ENCODE results near the gene HTR1B. TPM values are rescaled to one million over a fixed set of nuclear protein-coding genes. Genes with fewer than 3 reads are reported as not detected.

HTR1B gene
- total and polyA plus RNA-seq, 10 donors = 0.16 to 0.39 (median 0.20) TPM; not detected in 7

- Histone ChIP-seq H3K4me1 (no peaks in the 10 kb centered on the region), H3K4me3 (no peak overlapping the region), H3K9me3 (no peaks in the 10 kb centered on the region), H3K27ac (no peak overlapping the region), H3K27me3 (replicated peaks in 1 of 7) (no peaks in the 10 kb centered on the region), H3K36me3 (no peaks in the 10 kb centered on the region)
- intact Hi-C loops (cut with DNase I; ENCODE audit: low total_unique reads) = no loop called here
- TF ChIP-seq POLR2AphosphoS5 (IDR thresholded peaks at IDR 0.05) = no peak
- TF ChIP-seq POLR2A (IDR thresholded peaks at IDR 0.05) = no peak
- no peak for DNase-seq
- 82 to 93% (median 85%) methylated on average over 2 of the region's 2 CpGs for WGBS, 5 donors
Measured at GRCh38 chr6:77492530-77492929, 29.2 kb upstream of the HTR1B start.

DNA sequence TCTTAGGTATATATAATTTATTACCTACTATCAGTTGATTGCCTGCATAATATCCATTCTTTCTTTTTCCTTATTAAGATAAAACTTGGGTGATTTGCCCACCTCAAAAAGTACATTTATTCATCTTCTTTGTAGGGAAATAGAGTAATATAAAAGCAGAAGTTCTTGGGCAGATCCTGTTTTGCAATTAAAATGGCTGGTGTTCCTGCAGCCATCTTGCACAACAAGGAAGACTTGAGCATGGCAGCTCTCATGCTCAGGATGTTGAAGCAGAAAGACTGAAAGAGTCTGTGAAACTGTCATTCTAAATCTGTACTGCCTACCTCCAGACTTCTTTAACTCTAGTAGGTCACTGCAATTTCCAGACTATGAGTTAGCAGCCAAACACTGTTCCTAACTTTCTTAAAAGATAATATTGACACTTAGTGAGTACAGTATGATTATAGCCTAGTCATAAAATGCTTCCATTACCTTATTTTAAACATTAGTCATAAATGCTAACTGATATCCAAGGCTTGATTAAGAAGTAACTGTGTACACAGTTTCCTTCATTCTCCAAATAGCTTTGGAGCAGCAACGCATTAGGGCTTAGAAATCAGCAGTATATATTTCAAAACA, 24.6 kb upstream of the HTR1B start:
- Histone ChIP-seq H3K27ac (no peak overlapping the region), H3K36me3 (no peaks in the 10 kb centered on the region), H3K4me1 (no peaks in the 10 kb centered on the region), H3K4me3 (no peak overlapping the region), H3K9me3 (no peaks in the 10 kb centered on the region), H3K27me3 (replicated peaks in 1 of 7) (no peaks in the 10 kb centered on the region)
- DNase-seq = no peak
- WGBS, 5 donors = 86 to 96% (median 90%) methylated on average over 1 of the region's 1 CpG
- TF ChIP-seq POLR2AphosphoS5 (IDR thresholded peaks at IDR 0.05) = no peak
- TF ChIP-seq CTCF (IDR thresholded peaks at IDR 0.05 in 8 of 11, conservative IDR thresholded peaks at IDR 0.05 in 3 of 11) = no peak
- no peak for TF ChIP-seq POLR2A (IDR thresholded peaks at IDR 0.05)
- intact Hi-C loops (cut with DNase I; ENCODE audit: low total_unique reads) = no loop called here

DNA sequence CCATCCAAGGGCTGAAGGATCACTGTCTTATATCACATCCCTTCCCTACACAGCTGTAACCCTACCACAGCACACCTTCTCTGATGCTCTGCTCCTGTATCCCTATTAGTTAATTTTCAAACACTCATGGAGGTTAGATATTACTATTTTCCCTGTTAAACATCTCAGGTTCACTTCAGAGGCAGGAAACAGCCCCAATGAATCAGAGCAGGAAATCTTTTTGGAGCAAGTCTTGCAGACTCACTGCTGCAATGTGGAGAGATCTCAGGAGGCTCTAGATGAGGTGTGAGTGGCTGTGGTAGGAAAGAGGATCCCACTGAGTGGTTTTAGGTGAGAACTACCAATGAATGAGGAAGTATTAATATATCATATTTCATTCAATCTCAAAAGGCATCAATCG, 19.7 kb upstream of the HTR1B start:
- no peaks in the 10 kb centered on the region for H3K27me3 ChIP-seq (replicated peaks in 1 of 7)
- no peaks in the 10 kb centered on the region for H3K4me1 ChIP-seq
- no peak overlapping the region for H3K27ac ChIP-seq
- H3K36me3 ChIP-seq = no peaks in the 10 kb centered on the region
- no peak for TF ChIP-seq CTCF (IDR thresholded peaks at IDR 0.05 in 8 of 11, conservative IDR thresholded peaks at IDR 0.05 in 3 of 11)
- intact Hi-C loops (cut with DNase I; ENCODE audit: low total_unique reads) = no loop called here
- WGBS, 5 donors = 48 to 79% (median 64%) methylated on average over 1 of the region's 1 CpG
- H3K9me3 ChIP-seq = no peaks in the 10 kb centered on the region
- no peak for DNase-seq
- H3K4me3 ChIP-seq = no peak overlapping the region

DNA sequence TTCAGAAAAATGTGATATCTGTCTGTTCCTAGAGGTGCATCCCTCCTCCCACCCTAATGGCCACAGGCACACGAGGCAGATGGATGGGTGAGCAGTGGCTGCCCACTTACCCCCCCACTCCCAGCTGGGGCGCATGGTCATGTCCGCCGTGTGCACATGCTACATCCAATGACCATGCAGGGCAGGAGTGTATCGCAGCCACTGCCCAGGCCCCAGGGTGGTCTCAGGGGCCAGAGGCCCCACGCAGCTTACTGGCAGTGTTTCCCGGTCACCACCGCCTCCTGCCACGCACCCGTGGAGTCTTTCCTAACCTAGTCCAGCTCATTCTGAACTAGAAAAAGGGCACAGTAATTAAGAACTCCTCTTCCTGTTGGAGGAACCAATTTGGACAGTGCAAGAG, 11.7 kb upstream of the HTR1B start:
- Histone ChIP-seq H3K9me3 (peaks cover 0 to 7% (median 0%) of the 10 kb centered on the region in 8 donors), H3K36me3 (no peaks in the 10 kb centered on the region), H3K27ac (no peak overlapping the region), H3K27me3 (replicated peaks in 1 of 7) (no peaks in the 10 kb centered on the region), H3K4me3 (no peak overlapping the region), H3K4me1 (no peaks in the 10 kb centered on the region)
- TF ChIP-seq CTCF (IDR thresholded peaks at IDR 0.05 in 8 of 11, conservative IDR thresholded peaks at IDR 0.05 in 3 of 11) (no peak), POLR2A (IDR thresholded peaks at IDR 0.05) (no peak), POLR2AphosphoS5 (IDR thresholded peaks at IDR 0.05) (no peak)
- intact Hi-C loops (cut with DNase I; ENCODE audit: low total_unique reads) = no loop called here
- DNase-seq = no peak
- WGBS, 5 donors = 86 to 95% (median 92%) methylated on average over 9 to 10 of the region's 10 CpGs

Measured in spleen (tissue), 11 donors.